Measurements from ENCODE around the gene PLCH1.

The PLCH1 gene

GRCh38 chr3:155747946-155748290 is 3.0 kb upstream of the PLCH1 start:
- Histone ChIP-seq H3K9ac (ENCODE audit: insufficient read length) (no peak overlapping the region), H3K9me3 (ENCODE audit: low read depth, low read length) (no peaks in the 10 kb centered on the region), H3K27ac (no peak overlapping the region), H3K36me3 (ENCODE audit: insufficient read depth, low read length) (no peaks in the 10 kb centered on the region), H3K4me3 (no peak overlapping the region)
- TF ChIP-seq POLR2AphosphoS5 (IDR thresholded peaks at IDR 0.05; ENCODE audit: borderline replicate concordance, low read depth, low read length) (no peak), EZH2 (IDR thresholded peaks at IDR 0.05) (no peak), FOXP2 (optimal IDR thresholded peaks at IDR 0.05; ENCODE audit: control extremely low read depth, extremely low read length, insufficient read depth) (no peak)
- DNase-seq (ENCODE audit: low read depth, low spot score), result no peak

- no peak overlapping the region for H3K4me3 ChIP-seq
- TF ChIP-seq FOXP2 (optimal IDR thresholded peaks at IDR 0.05; ENCODE audit: control extremely low read depth, extremely low read length, insufficient read depth), result no peak
- no peak for TF ChIP-seq POLR2AphosphoS5 (IDR thresholded peaks at IDR 0.05; ENCODE audit: borderline replicate concordance, low read depth, low read length)
- TF ChIP-seq EZH2 (IDR thresholded peaks at IDR 0.05), result no peak
- no peaks in the 10 kb centered on the region for H3K36me3 ChIP-seq (ENCODE audit: insufficient read depth, low read length)
- H3K27ac ChIP-seq, result no peak overlapping the region
- no peak for DNase-seq (ENCODE audit: low read depth, low spot score)
- no peaks in the 10 kb centered on the region for H3K9me3 ChIP-seq (ENCODE audit: low read depth, low read length)
- no peak overlapping the region for H3K9ac ChIP-seq (ENCODE audit: insufficient read length)
Measured at GRCh38 chr3:155747286-155747945, 2.5 kb upstream of the PLCH1 start.

DNA sequence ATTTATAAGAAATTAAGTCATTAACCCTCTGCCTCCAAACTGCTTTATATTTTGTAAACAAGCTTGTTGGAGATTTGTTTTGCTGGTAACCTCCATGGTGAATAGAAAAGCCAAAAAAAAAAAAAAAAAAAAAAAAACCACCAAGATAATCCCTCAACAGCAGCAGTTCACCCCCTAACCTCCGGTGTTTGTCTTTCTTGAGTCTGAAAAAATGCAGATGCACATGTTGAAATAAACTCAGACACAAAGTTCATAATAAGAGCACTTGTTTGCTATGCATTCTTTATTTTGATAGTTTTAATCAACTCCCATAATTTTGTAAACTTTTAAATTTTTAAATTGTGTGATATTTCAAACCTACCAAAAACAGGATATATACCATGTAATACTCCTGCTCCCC is 1.8 kb upstream of the PLCH1 start:
- no peak for DNase-seq (ENCODE audit: low read depth, low spot score)
- Histone ChIP-seq H3K9me3 (ENCODE audit: low read depth, low read length) (no peaks in the 10 kb centered on the region), H3K9ac (ENCODE audit: insufficient read length) (no peak overlapping the region), H3K36me3 (ENCODE audit: insufficient read depth, low read length) (no peaks in the 10 kb centered on the region), H3K27ac (no peak overlapping the region), H3K4me3 (no peak overlapping the region)
- TF ChIP-seq EZH2 (IDR thresholded peaks at IDR 0.05), result no peak
- no peak for TF ChIP-seq FOXP2 (optimal IDR thresholded peaks at IDR 0.05; ENCODE audit: control extremely low read depth, extremely low read length, insufficient read depth)
- TF ChIP-seq POLR2AphosphoS5 (IDR thresholded peaks at IDR 0.05; ENCODE audit: borderline replicate concordance, low read depth, low read length), result no peak

DNA sequence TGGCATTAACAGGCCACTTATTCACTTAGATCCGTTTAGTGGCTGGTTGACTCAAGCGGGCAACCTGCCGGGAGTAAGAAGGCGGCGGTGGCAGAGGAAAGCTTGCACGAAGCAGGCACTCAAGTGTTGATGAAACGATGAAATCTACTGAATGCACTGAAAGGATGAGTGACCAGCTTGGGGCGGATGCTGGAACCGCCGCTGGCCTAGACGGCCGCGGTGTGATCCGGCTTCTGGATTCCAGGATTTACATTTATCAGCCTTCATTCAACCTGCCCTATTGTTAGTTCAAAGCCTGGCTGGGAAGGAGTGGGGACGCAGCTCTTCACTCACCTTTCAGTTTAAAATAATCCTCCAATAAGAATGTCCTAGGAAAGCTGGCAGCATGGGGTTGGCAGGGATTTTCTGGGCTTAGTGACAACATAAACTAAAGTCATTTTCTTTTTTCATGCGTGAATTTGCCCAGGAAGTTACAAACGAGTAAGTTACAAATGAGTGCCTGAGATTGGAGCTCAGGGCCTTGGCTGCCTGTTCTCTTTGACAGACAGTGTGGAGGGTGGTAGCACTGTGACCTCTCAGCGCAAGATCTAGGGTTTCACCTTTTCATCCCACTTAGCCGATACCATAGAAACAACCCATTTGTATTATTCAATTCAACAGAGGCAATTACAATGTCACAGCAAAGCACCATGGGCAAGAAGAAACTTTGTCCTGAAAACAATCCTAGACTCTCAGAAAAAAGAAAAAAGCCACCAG is 1.1 kb upstream of the PLCH1 start:
- no peak overlapping the region for H3K27ac ChIP-seq
- no peaks in the 10 kb centered on the region for H3K9me3 ChIP-seq (ENCODE audit: low read depth, low read length)
- no peak overlapping the region for H3K9ac ChIP-seq (ENCODE audit: insufficient read length)
- no peak for DNase-seq (ENCODE audit: low read depth, low spot score)
- H3K4me3 ChIP-seq, result no peak overlapping the region
- no peak for TF ChIP-seq POLR2AphosphoS5 (IDR thresholded peaks at IDR 0.05; ENCODE audit: borderline replicate concordance, low read depth, low read length)
- no peak for TF ChIP-seq FOXP2 (optimal IDR thresholded peaks at IDR 0.05; ENCODE audit: control extremely low read depth, extremely low read length, insufficient read depth)
- TF ChIP-seq EZH2 (IDR thresholded peaks at IDR 0.05), result no peak
- no peaks in the 10 kb centered on the region for H3K36me3 ChIP-seq (ENCODE audit: insufficient read depth, low read length)

GRCh38 chr3:155744010-155744625 is 753 bp downstream of the PLCH1 start:
- peak; percentile 91 for TF ChIP-seq POLR2AphosphoS5 (IDR thresholded peaks at IDR 0.05; ENCODE audit: borderline replicate concordance, low read depth, low read length)
- TF ChIP-seq FOXP2 (optimal IDR thresholded peaks at IDR 0.05; ENCODE audit: control extremely low read depth, extremely low read length, insufficient read depth), result no peak
- H3K9ac ChIP-seq (ENCODE audit: insufficient read length), result peak overlapping the region; percentile 69
- no peaks in the 10 kb centered on the region for H3K9me3 ChIP-seq (ENCODE audit: low read depth, low read length)
- no peak for DNase-seq (ENCODE audit: low read depth, low spot score)
- no peaks in the 10 kb centered on the region for H3K36me3 ChIP-seq (ENCODE audit: insufficient read depth, low read length)
- peak overlapping the region; percentile 89 for H3K4me3 ChIP-seq
- H3K27ac ChIP-seq, result no peak overlapping the region

- no peaks in the 10 kb centered on the region for H3K9me3 ChIP-seq (ENCODE audit: low read depth, low read length)
- peak overlapping the region; percentile 69 for H3K9ac ChIP-seq (ENCODE audit: insufficient read length)
- H3K4me3 ChIP-seq, result peak overlapping the region; percentile 89
- no peak overlapping the region for H3K27ac ChIP-seq
- TF ChIP-seq POLR2AphosphoS5 (IDR thresholded peaks at IDR 0.05; ENCODE audit: borderline replicate concordance, low read depth, low read length) (no peak), FOXP2 (optimal IDR thresholded peaks at IDR 0.05; ENCODE audit: control extremely low read depth, extremely low read length, insufficient read depth) (no peak), EZH2 (IDR thresholded peaks at IDR 0.05) (no peak)
- no peak for DNase-seq (ENCODE audit: low read depth, low spot score)
- H3K36me3 ChIP-seq (ENCODE audit: insufficient read depth, low read length), result no peaks in the 10 kb centered on the region
Measured at GRCh38 chr3:155743606-155744005, 1.3 kb downstream of the PLCH1 start.

- TF ChIP-seq FOXP2 (optimal IDR thresholded peaks at IDR 0.05; ENCODE audit: control extremely low read depth, extremely low read length, insufficient read depth) (no peak), POLR2AphosphoS5 (IDR thresholded peaks at IDR 0.05; ENCODE audit: borderline replicate concordance, low read depth, low read length) (no peak), EZH2 (IDR thresholded peaks at IDR 0.05) (no peak)
Measured at GRCh38 chr3:155742349-155742965, 2.4 kb downstream of the PLCH1 start.

GRCh38 chr3:155741603-155742002 is 3.3 kb downstream of the PLCH1 start:
- Histone ChIP-seq H3K4me3 (no peak overlapping the region), H3K9me3 (ENCODE audit: low read depth, low read length) (no peaks in the 10 kb centered on the region), H3K9ac (ENCODE audit: insufficient read length) (no peak overlapping the region), H3K36me3 (ENCODE audit: insufficient read depth, low read length) (no peaks in the 10 kb centered on the region), H3K27ac (no peak overlapping the region)
- TF ChIP-seq FOXP2 (optimal IDR thresholded peaks at IDR 0.05; ENCODE audit: control extremely low read depth, extremely low read length, insufficient read depth) (no peak), POLR2AphosphoS5 (IDR thresholded peaks at IDR 0.05; ENCODE audit: borderline replicate concordance, low read depth, low read length) (no peak), EZH2 (IDR thresholded peaks at IDR 0.05) (no peak)
- no peak for DNase-seq (ENCODE audit: low read depth, low spot score)

More at GRCh38 chr3:155742349-155742965, 2.4 kb downstream of the PLCH1 start:
- Histone ChIP-seq H3K4me3 (no peak overlapping the region), H3K27ac (no peak overlapping the region), H3K36me3 (ENCODE audit: insufficient read depth, low read length) (no peaks in the 10 kb centered on the region), H3K9ac (ENCODE audit: insufficient read length) (no peak overlapping the region), H3K9me3 (ENCODE audit: low read depth, low read length) (no peaks in the 10 kb centered on the region)
- DNase-seq (ENCODE audit: low read depth, low spot score), result no peak
